K562 (cell line): Measurements from ENCODE around the gene UBR4.

Source experiments
- AFF1 ChIP-seq, 2 experiments: fragments of 450-650 bp; IDR thresholded peaks; 2 replicates each; pipeline ENCODE4 v1.6.1; 2018; ENCODE audit warnings: mild to moderate bottlenecking in 2 of 2, low read depth in 1 of 2; ENCODE audit not compliant: partially characterized antibody in 2 of 2
- CHD1 ChIP-seq: fragments of 200-600 bp; sonication (generic); IDR thresholded peaks from one replicate; pipeline ENCODE4 v1.6.1; 2012; ENCODE audit warnings: mild to moderate bottlenecking, moderate library complexity, low read length, inconsistent platforms
- EGR1 ChIP-seq: fragments of 450-650 bp; conservative IDR thresholded peaks from 2 replicates; pipeline ENCODE4 v1.6.1; 2017; ENCODE audit warnings: mild to moderate bottlenecking
- HNRNPUL1 ChIP-seq: fragments of 200-400 bp; formaldehyde crosslinking; IDR thresholded peaks from 2 replicates; pipeline ENCODE4 v1.6.1; 2017; ENCODE audit warnings: low read length
- KLF16 ChIP-seq: IDR thresholded peaks from 2 replicates; pipeline ENCODE4 v1.6.1; 2016; ENCODE audit warnings: antibody characterized with exemption
- LARP7 ChIP-seq: fragments of 450-650 bp; IDR thresholded peaks from 2 replicates; pipeline ENCODE4 v1.6.1; 2016
- PML ChIP-seq: IDR thresholded peaks from 2 replicates; pipeline ENCODE4 v1.6.1; 2012; ENCODE audit warnings: low read length, inconsistent platforms
- ZBTB1 ChIP-seq: sonication (generic); formaldehyde crosslinking; IDR thresholded peaks from 2 replicates; pipeline ENCODE4 v1.8.1; 2023; ENCODE audit warnings: missing genetic modification reagents, low read depth, mild to moderate bottlenecking, borderline replicate concordance
- ZNF584 ChIP-seq: fragments of 200-800 bp; sonication (Bioruptor generic); IDR thresholded peaks from 2 replicates; pipeline ENCODE4 v1.6.1; 2016; ENCODE audit warnings: low read depth, mild to moderate bottlenecking, missing genetic modification characterization, missing compliant biosample characterization
- TF ChIP-seq, protein P1 (sequence below): fragments of 450-650 bp; formaldehyde crosslinking; IDR thresholded peaks from 2 replicates; pipeline ENCODE4 v1.4.0; 2020; ENCODE audit warnings: mild to moderate bottlenecking, moderate library complexity
- TF ChIP-seq, protein P2 (sequence below), 3 experiments: fragments of 200-800 bp in 1 of 3; fragments of 250-450 bp in 1 of 3; fragments of 450-650 bp in 1 of 3; sonication (Bioruptor Pico) in 1 of 3; sonication (Bioruptor generic) in 1 of 3; formaldehyde crosslinking in 1 of 3; IDR thresholded peaks; 2 replicates each; pipeline versions ENCODE4 v1.6.1 to v1.8.0; 2016 to 2022; ENCODE audit warnings: mild to moderate bottlenecking in 2 of 3, missing genetic modification characterization in 2 of 3, missing compliant biosample characterization in 1 of 3, moderate library complexity in 1 of 3
- TF ChIP-seq, protein P3 (sequence below): sonication (generic); formaldehyde crosslinking; IDR thresholded peaks from 2 replicates; pipeline ENCODE4 v1.8.1; 2022; ENCODE audit warnings: missing genetic modification reagents
- TF ChIP-seq, protein P4 (sequence below), 3 experiments: IDR thresholded peaks in 2 of 3; conservative IDR thresholded peaks in 1 of 3; 2 replicates each; pipeline ENCODE4 v1.5.1; 2011 to 2012; ENCODE audit warnings: low read length in 3 of 3, mild to moderate bottlenecking in 3 of 3, control low read depth in 2 of 3, improper control_type of control experiment in 1 of 3, inconsistent platforms in 1 of 3, low read depth in 1 of 3, mixed read lengths in 1 of 3, moderate library complexity in 1 of 3; ENCODE audit not compliant: insufficient read depth in 2 of 3

DNA sequence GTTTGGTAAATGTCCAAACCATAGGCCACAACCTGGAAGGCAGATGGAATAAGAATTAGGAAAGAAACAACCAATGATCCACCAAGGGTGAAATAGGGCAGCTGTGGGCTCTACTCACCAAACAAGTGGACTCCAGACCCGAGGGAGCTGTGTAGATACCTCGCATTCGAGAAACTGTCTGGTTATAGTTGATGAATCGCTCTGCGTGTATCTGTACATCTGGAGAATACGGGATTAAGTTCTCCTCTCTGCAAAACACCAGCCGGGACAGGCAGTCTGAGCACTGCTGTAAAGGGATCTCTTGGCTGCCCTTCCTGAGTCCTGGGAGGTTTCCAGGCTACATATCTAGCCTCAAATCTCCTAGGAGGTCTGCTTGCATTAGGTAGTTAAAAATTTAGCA, 9.4 kb upstream of the UBR4 start:
- TF ChIP-seq EGR1 (no peak), LARP7 (no peak), KLF16 (no peak), ZNF584 (no peak), ZBTB1 (no peak), AFF1 (IDR thresholded peaks at IDR 0.05; ENCODE audit: low read depth in 1 of 2, partially characterized antibody in 2 of 2) (no peak), HNRNPUL1 (no peak), PML (no peak), CHD1 (no peak)
- TF ChIP-seq, protein P1, sequence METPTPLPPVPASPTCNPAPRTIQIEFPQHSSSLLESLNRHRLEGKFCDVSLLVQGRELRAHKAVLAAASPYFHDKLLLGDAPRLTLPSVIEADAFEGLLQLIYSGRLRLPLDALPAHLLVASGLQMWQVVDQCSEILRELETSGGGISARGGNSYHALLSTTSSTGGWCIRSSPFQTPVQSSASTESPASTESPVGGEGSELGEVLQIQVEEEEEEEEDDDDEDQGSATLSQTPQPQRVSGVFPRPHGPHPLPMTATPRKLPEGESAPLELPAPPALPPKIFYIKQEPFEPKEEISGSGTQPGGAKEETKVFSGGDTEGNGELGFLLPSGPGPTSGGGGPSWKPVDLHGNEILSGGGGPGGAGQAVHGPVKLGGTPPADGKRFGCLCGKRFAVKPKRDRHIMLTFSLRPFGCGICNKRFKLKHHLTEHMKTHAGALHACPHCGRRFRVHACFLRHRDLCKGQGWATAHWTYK: no peak
- TF ChIP-seq, protein P2, sequence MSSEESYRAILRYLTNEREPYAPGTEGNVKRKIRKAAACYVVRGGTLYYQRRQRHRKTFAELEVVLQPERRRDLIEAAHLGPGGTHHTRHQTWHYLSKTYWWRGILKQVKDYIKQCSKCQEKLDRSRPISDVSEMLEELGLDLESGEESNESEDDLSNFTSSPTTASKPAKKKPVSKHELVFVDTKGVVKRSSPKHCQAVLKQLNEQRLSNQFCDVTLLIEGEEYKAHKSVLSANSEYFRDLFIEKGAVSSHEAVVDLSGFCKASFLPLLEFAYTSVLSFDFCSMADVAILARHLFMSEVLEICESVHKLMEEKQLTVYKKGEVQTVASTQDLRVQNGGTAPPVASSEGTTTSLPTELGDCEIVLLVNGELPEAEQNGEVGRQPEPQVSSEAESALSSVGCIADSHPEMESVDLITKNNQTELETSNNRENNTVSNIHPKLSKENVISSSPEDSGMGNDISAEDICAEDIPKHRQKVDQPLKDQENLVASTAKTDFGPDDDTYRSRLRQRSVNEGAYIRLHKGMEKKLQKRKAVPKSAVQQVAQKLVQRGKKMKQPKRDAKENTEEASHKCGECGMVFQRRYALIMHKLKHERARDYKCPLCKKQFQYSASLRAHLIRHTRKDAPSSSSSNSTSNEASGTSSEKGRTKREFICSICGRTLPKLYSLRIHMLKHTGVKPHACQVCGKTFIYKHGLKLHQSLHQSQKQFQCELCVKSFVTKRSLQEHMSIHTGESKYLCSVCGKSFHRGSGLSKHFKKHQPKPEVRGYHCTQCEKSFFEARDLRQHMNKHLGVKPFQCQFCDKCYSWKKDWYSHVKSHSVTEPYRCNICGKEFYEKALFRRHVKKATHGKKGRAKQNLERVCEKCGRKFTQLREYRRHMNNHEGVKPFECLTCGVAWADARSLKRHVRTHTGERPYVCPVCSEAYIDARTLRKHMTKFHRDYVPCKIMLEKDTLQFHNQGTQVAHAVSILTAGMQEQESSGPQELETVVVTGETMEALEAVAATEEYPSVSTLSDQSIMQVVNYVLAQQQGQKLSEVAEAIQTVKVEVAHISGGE (CRISPR knock-in tag; IDR thresholded peaks at IDR 0.05): no peak
- TF ChIP-seq, protein P3, sequence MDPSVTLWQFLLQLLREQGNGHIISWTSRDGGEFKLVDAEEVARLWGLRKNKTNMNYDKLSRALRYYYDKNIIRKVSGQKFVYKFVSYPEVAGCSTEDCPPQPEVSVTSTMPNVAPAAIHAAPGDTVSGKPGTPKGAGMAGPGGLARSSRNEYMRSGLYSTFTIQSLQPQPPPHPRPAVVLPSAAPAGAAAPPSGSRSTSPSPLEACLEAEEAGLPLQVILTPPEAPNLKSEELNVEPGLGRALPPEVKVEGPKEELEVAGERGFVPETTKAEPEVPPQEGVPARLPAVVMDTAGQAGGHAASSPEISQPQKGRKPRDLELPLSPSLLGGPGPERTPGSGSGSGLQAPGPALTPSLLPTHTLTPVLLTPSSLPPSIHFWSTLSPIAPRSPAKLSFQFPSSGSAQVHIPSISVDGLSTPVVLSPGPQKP (CRISPR knock-in tag): no peak
- TF ChIP-seq, protein P4, sequence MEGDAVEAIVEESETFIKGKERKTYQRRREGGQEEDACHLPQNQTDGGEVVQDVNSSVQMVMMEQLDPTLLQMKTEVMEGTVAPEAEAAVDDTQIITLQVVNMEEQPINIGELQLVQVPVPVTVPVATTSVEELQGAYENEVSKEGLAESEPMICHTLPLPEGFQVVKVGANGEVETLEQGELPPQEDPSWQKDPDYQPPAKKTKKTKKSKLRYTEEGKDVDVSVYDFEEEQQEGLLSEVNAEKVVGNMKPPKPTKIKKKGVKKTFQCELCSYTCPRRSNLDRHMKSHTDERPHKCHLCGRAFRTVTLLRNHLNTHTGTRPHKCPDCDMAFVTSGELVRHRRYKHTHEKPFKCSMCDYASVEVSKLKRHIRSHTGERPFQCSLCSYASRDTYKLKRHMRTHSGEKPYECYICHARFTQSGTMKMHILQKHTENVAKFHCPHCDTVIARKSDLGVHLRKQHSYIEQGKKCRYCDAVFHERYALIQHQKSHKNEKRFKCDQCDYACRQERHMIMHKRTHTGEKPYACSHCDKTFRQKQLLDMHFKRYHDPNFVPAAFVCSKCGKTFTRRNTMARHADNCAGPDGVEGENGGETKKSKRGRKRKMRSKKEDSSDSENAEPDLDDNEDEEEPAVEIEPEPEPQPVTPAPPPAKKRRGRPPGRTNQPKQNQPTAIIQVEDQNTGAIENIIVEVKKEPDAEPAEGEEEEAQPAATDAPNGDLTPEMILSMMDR (IDR thresholded peaks at IDR 0.05 in 2 of 3, conservative IDR thresholded peaks at IDR 0.05 in 1 of 3; ENCODE audit: insufficient read depth in 2 of 3, low read depth in 1 of 3, low read length in 3 of 3): no peak
